ENCODE results near the gene TRAIP.

DNA sequence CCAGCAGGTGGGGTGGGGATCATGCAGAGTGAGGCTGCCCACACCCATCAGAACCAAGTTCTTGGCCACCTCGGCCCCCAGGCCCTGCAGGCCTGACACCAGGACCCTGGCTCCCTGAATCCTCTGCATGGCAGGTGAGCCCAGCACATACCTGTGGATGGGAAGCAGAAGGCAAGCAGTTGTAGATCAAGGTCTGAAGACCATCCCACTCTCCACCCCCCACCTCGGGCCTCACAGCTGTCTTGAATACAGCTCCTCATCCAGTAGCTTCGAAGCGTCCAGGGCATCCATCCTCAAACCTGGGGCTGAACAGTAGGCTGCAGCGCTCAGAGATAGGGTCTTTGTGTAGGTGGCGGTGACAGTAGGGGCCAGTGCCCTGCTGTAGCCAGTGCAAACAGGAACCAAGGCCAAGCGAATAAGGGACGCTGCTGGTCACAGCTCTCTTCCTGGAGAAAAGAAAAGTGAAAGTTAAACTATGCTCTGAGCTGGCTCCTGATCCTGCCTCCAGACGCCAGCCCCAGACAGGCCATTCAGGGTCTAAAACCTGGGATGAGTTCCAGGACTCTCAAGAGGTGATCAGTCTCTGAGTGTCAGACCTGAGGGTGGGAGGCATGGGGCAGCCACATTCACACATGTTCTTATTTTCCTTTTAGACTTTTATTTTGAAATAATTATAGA lies 42.7 kb downstream of the TRAIP start, which contains the start of gene UBA7:
- TF ChIP-seq, protein P1, sequence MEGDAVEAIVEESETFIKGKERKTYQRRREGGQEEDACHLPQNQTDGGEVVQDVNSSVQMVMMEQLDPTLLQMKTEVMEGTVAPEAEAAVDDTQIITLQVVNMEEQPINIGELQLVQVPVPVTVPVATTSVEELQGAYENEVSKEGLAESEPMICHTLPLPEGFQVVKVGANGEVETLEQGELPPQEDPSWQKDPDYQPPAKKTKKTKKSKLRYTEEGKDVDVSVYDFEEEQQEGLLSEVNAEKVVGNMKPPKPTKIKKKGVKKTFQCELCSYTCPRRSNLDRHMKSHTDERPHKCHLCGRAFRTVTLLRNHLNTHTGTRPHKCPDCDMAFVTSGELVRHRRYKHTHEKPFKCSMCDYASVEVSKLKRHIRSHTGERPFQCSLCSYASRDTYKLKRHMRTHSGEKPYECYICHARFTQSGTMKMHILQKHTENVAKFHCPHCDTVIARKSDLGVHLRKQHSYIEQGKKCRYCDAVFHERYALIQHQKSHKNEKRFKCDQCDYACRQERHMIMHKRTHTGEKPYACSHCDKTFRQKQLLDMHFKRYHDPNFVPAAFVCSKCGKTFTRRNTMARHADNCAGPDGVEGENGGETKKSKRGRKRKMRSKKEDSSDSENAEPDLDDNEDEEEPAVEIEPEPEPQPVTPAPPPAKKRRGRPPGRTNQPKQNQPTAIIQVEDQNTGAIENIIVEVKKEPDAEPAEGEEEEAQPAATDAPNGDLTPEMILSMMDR (IDR thresholded peaks at IDR 0.05), result no peak
- no peak for TF ChIP-seq POLR2A (IDR thresholded peaks at IDR 0.05)
